ENCODE results near the gene RWDD1.

Gene RWDD1

GRCh38 chr6:116557893-116558292 is 13.4 kb upstream of the RWDD1 start:
- in situ Hi-C loops (cut with MboI; ENCODE audit: low sequenced_read_pairs) = no loop called here

GRCh38 chr6:116560130-116560529 is 11.2 kb upstream of the RWDD1 start:
- in situ Hi-C loops (cut with MboI; ENCODE audit: low sequenced_read_pairs) = loop anchor here (10.0 kb wide), 1 partner anchor 275 kb away; no protein-coding TSS in a partner anchor

GRCh38 chr6:116561377-116562018 is 9.8 kb upstream of the RWDD1 start:
- in situ Hi-C loops (cut with MboI; ENCODE audit: low sequenced_read_pairs) = loop anchor here (10.0 kb wide), 1 partner anchor 277 kb away; no protein-coding TSS in a partner anchor

- in situ Hi-C loops (cut with MboI; ENCODE audit: low sequenced_read_pairs) = loop anchor here (10.0 kb wide), 1 partner anchor 277 kb away; no protein-coding TSS in a partner anchor
These were observed 9.3 kb upstream of the RWDD1 start for GRCh38 chr6:116562019-116562403.

DNA sequence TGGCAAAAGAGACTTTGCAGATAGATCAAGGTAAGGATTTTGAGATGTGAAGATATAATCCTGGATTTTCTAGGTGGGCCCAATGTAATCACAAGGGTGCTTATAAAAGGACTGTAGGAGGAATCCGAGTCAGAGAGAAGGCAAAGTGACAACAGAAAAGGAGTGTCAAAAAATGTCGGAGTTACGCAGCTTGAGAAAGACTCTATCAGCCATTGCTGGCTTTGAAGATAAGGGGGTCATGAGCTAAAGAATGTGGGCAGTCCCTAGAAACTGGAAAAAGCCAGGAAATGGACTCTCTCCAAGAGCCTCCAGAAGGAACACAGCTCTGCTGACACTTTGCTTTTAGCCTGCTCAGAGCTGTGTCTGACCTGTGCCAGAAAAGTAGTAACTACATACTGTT is 8.7 kb upstream of the RWDD1 start:
- in situ Hi-C loops (cut with MboI; ENCODE audit: low sequenced_read_pairs) = loop anchor here (10.0 kb wide), 1 partner anchor 278 kb away; no protein-coding TSS in a partner anchor

GRCh38 chr6:116563830-116564229 is 7.5 kb upstream of the RWDD1 start:
- in situ Hi-C loops (cut with MboI; ENCODE audit: low sequenced_read_pairs) = loop anchor here (10.0 kb wide), 1 partner anchor 279 kb away; no protein-coding TSS in a partner anchor

GRCh38 chr6:116564311-116564710 is 7.0 kb upstream of the RWDD1 start:
- in situ Hi-C loops (cut with MboI; ENCODE audit: low sequenced_read_pairs) = loop anchor here (10.0 kb wide), 1 partner anchor 280 kb away; no protein-coding TSS in a partner anchor

DNA sequence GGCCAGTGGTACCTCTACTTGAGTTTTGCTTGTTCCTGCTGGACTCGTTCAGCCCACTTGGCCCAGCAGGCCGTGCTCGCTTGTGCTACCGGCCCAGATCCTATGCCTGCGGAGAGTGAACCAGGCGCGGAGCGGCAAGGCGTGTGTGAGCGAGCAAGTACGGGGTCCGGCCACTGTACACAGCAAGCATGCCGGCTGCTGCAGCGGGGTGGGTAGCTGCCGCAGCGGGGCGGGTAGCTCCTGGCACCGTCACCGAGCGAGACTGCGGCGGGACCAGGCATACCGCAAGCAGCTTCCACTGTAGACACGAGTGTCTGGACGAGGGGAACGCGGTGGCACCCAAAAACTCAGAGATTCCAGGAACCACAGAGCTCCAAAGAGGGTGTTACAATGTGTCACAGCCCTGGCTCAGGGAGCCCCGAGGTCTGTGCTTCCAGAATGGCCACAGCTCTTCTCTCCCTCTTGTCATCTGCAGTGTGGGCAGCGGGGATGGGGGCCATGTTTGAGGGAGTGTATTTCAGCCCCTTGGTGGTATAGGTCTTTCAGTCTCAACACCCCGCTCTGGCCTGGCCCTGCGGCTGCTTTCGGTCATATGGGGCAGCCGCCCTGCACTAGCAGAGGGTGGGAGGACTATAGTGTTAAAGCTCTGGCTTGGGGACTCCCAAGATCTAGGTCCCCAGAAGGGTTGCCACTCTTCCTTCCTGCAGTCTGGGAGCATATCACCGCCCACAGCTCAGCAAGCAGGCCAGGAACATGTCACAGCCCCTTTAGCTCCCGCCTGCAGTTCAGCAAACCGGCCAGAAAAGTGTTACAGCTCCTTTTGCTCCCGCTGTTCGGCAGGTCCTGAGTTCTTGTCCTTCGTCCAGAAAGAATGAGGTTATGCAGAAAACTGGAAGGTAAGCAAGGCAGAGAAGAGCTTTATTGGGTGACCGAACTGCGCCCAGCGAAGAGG is 6.1 kb upstream of the RWDD1 start:
- in situ Hi-C loops (cut with MboI; ENCODE audit: low sequenced_read_pairs) = loop anchor here (10.0 kb wide), 1 partner anchor 280 kb away; no protein-coding TSS in a partner anchor

- in situ Hi-C loops (cut with MboI; ENCODE audit: low sequenced_read_pairs) = loop anchor here (10.0 kb wide), 1 partner anchor 283 kb away; no protein-coding TSS in a partner anchor
These were observed 3.2 kb upstream of the RWDD1 start for GRCh38 chr6:116568111-116568510.

DNA sequence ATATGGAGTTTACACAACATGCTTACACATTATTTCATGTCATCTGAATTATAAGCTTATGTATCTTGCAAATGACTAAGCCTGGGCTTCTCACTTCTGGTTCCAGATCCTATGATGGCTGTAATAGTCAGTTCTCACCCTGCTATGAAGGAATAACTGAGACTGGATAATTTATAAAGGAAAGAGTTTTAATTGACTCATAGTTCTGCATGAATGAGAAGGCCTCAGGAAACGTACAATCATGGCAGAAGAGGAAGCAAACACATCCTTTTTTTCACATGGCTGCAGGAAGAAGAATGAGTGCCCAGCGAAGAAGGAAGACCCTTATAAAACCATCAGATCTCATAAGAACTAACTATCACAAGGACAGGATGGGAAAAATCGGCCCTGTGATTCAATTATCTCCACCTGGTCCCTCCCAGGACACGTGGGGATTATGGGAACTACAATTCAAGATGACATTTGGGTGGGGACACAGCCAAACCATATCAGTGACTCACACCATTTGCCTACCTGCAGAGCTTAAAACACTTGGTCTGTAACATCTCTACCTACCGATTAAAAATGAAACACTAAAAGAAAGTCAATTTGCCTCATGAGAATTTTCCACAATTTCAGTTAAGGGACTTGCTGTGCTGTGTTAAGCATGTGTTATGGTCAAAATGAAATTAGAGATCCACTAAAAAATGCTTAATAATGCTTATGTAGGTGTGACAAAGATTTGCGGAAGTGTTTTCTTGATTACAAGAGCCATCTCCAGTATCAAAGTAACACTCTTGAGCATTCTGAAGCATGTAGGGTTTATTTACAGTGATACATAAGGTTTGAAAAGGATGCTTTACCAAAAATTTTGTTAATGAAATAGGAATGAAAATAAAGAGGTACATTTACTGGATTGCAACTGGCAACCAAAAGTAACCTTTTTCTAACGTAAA is 2.2 kb upstream of the RWDD1 start:
- in situ Hi-C loops (cut with MboI; ENCODE audit: low sequenced_read_pairs) = loop anchor here (10.0 kb wide), 1 partner anchor 284 kb away; no protein-coding TSS in a partner anchor

DNA sequence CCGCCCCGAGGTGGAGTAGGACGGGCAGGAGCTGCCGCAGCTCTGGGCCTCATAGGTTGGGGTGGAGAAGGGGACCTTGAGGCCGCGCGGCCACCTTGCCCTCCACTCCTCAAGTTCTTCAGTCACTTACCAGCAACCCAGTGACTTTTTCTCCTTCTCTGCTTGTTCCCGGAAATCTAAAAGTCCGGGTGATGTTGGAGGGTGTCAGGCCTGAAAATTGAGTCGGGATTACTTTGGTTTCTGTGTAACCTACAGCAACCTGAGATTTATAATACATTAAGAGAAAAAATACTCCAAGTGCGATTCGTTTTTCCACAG is 338 bp downstream of the RWDD1 start:
- in situ Hi-C loops (cut with MboI; ENCODE audit: low sequenced_read_pairs) = no loop called here

DNA sequence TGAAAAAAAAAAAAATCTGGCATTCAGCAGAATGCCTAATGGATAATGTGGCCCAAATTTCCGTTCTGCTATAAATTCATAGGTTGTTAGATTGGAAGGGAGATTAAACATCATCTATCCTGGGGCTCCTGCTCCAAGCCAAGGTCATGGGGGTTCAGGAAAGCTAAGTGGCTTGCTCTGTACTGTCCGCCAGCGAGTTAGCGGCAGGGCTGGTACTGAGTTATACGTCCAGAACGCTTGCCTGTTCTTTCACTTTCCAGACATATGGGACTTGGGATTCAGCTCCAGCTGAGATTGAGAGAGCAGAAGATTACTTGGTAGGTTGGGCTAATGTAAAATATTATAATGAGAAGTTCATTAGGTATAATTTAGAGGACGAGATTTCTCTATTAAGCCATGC is 858 bp downstream of the RWDD1 start:
- in situ Hi-C loops (cut with MboI; ENCODE audit: low sequenced_read_pairs) = no loop called here

DNA sequence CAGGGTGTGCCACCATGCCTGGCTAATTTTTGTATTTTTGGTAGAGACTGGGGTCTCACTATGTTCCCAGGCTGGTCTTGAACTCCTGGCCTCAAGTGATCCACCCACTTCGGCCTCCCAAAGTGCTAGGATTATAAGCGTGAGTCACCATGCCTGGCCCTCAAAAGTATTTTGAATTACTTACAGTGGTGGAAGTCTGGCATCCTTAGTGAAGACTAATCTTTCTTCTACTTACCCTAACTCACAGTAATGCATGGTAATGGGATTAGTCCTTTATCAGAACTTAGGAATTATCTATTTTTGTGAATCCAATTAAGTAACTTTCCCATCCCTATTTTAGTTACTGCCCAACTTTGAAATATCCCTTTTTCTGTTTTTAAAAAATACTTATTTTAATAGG is 3.9 kb downstream of the RWDD1 start:
- in situ Hi-C loops (cut with MboI; ENCODE audit: low sequenced_read_pairs) = no loop called here

DNA sequence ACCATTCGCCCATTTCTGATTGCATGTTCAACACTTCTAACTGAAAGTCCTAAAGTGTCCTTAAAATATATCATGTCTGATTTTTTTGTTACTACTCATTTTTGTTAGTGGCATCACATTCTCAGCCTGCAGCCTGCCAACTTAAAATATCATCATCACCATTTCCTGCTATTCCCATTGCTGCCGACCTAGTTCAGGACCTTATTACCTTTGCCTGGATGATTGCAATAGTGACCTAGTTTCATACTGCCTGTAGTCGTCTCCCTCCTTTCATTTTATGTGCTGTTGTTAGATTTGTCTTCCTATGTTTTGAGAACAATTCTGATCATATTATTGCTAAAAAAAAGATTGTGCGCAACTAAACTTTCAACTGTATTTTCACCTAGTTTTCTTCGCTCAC is 6.2 kb downstream of the RWDD1 start:
- in situ Hi-C loops (cut with MboI; ENCODE audit: low sequenced_read_pairs) = no loop called here

DNA sequence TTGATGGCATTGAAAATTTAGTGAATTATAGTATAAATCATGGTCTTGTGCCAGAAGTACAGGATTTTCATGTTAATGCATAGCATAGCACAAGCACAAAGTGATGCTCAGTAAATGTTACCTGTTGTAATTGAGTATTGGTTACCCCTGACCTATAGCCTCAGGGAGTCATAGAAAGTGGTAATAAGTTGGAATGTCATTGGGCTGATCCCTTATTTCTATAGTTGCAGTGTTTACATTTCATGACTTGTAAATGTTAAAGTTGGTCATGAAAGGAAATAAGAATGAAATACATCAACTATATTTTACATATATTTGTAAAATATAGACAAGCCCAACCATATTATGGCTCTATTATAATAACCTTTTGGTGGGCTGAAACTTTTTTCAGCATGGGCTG is 7.0 kb downstream of the RWDD1 start:
- in situ Hi-C loops (cut with MboI; ENCODE audit: low sequenced_read_pairs) = no loop called here

GRCh38 chr6:116579143-116579542 is 7.8 kb downstream of the RWDD1 start:
- in situ Hi-C loops (cut with MboI; ENCODE audit: low sequenced_read_pairs) = no loop called here

DNA sequence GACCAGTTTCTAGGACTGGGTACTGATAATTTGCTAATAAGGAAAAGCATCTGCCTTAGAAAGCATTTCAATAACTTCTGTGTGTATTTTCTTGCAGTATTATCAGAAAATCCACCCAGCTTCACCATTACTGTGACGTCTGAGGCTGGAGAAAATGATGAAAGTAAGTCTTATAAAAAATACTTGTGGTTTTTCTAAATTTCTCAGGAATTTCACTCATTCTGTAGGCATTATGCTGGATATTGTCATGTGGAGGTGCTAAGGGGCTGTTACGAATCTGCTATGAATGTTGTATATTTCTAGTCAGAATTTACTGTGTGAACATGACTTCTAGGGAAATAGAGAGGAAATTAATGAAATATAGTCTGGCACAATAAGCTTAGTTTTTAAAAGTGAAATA is 8.9 kb downstream of the RWDD1 start:
- in situ Hi-C loops (cut with MboI; ENCODE audit: low sequenced_read_pairs) = no loop called here

GRCh38 chr6:116586276-116586675 is 15.0 kb downstream of the RWDD1 start:
- in situ Hi-C loops (cut with MboI; ENCODE audit: low sequenced_read_pairs) = no loop called here

DNA sequence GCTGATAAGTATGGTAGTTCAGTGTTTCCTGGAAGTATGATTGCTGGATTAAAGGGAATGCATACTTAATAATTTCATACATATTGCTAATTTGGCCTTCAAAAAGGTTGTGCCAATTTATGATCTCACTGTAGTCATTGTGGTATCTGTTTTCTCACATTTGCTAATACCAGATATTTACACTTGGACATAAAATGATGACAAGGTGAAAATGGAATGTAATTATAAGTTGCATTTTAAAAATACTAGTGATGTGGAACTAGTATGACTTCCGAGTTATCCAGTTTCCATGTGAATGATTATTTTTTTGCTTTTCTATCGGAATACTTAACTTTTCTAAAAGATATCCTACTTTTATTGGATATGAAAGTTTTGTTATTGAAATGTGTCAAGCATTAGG is 15.4 kb downstream of the RWDD1 start:
- in situ Hi-C loops (cut with MboI; ENCODE audit: low sequenced_read_pairs) = no loop called here

GRCh38 chr6:116595247-116595646 is 23.9 kb downstream of the RWDD1 start:
- in situ Hi-C loops (cut with MboI; ENCODE audit: low sequenced_read_pairs) = no loop called here

DNA sequence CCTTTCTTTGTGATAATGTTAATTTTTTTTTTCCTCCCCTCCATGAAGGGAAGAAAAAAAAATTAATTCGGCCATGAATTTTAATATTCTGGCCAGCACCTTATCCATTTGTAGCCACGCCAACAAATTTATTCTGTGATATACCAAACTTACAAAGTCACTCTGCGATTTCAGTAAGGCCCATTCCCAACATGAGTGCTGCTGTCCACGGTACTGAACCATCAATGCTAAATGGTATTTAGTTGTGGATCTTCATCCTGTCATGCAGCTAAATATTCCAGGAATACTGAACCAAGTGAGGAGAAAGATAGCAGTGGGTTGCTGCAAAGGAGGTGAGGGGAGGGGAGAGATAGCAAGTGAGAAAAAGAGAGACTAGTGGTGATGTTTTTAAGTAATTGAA is 25.5 kb downstream of the RWDD1 start:
- in situ Hi-C loops (cut with MboI; ENCODE audit: low sequenced_read_pairs) = no loop called here

All from HL-60/S4 (cell line).